Measurements from ENCODE around the gene CACNG7. TPM values are rescaled to one million over a fixed set of nuclear protein-coding genes. Genes with fewer than 3 reads are reported as not detected.

Gene CACNG7
- total and polyA plus RNA-seq, 10 of the 15 experiments (the other 5 are each of a cell fraction or from before 2014, with no cell fraction given), result not detected

DNA sequence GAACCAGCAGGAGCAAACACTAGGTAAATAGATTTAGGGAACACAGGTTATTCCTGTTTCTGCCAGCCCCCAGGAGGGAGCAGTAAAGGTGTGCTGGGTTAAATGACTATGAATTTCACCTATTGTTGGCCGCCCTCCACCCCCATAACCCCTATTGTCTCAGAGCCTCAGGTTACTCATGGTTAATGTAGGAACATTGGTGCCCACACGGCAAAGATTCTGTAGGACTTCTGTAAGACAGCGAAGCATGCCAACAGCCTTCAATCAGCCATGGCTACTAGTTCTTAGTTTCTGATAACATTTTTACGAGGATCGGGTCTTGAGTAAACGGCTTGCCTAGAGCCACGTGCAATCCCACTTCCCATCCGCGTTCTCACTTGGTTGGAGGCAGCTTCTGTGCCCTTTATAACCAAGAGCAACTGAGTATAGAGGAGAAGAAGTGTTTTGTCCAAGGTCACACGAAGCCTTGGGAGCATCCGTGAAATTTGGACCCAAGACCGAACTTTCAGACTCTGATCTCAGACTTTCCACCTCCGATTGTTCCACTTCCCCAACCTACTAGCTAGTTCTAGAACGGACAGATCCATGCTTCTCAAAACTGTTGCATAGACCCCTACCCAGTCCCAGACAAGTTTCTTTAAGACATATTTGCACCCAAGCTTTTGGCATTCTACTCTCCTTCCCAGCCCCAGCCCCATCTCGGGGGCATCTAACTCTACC lies 48.5 kb downstream of the CACNG7 start:
- in situ Hi-C loops (cut with MboI) (no loop called here), intact Hi-C loops (cut with micrococcal nuclease; ENCODE audit: unreplicated experiment) (no loop called here)
- Histone ChIP-seq H3K36me3 (ENCODE audit: control insufficient read depth in 2 of 2, insufficient read depth in 2 of 2, low read length in 1 of 2) (no peaks in the 10 kb centered on the region), H3K4me3 (no peak overlapping the region), H3K9ac (ENCODE audit: control insufficient read depth, insufficient read depth, low read length) (no peak overlapping the region), H3K9me3 (replicated peaks; ENCODE audit: control insufficient read depth, insufficient read depth, low read length) (no peaks in the 10 kb centered on the region), H2AFZ (ENCODE audit: control insufficient read depth, low read depth, low read length) (no peak overlapping the region), H3K27ac (ENCODE audit: control insufficient read depth, insufficient read depth) (no peak overlapping the region), H3K27me3 (replicated peaks in 1 of 2; ENCODE audit: control insufficient read depth in 2 of 2, insufficient read depth in 2 of 2, low read length in 1 of 2) (no peaks in the 10 kb centered on the region), H3K4me1 (ENCODE audit: control insufficient read depth, insufficient read depth, low read length) (no peaks in the 10 kb centered on the region), H3K4me2 (ENCODE audit: control insufficient read depth, insufficient read depth) (no peak overlapping the region), H4K20me1 (ENCODE audit: control insufficient read depth, insufficient read depth) (no peaks in the 10 kb centered on the region), H3K79me2 (ENCODE audit: control insufficient read depth, insufficient read depth, low read length) (no peaks in the 10 kb centered on the region)
- ChIA-PET CTCF (no interaction called here), POLR2A (no interaction called here), RAD21 (ENCODE audit: unreplicated experiment) (no interaction called here), SMC1A (ENCODE audit: uncharacterized antibody, unreplicated experiment) (no interaction called here)
- no TSS peak for BruUV-seq (replicated peaks)
- DNase-seq (ENCODE audit: low read depth, low spot score) (no peak), FAIRE-seq (no peak), ATAC-seq (no peak)
- WGBS (ENCODE audit: insufficient coverage, insufficient replicate concordance, low lambda C conversion rate, missing lambda C conversion rate), result 11% methylated on average over 14 of the region's 15 CpGs
- TF ChIP-seq FOXK2 (IDR thresholded peaks at IDR 0.05) (no peak), NFYB (IDR thresholded peaks at IDR 0.05; ENCODE audit: insufficient read depth, low read depth, low read length) (no peak), BACH1 (IDR thresholded peaks at IDR 0.05; ENCODE audit: borderline replicate concordance) (no peak), MEF2A (IDR thresholded peaks at IDR 0.05; ENCODE audit: insufficient read depth, low read depth, low read length) (no peak), BMI1 (IDR thresholded peaks at IDR 0.05; ENCODE audit: borderline replicate concordance) (no peak), ZBED1 (IDR thresholded peaks at IDR 0.05; ENCODE audit: borderline replicate concordance) (no peak), ELK1 (IDR thresholded peaks at IDR 0.05; ENCODE audit: low read depth, low read length) (no peak), CBX3 (IDR thresholded peaks at IDR 0.05; ENCODE audit: borderline replicate concordance, low read depth) (no peak), TBL1XR1 (IDR thresholded peaks at IDR 0.05; ENCODE audit: low read depth, low read length) (no peak), ZNF622 (IDR thresholded peaks at IDR 0.05) (no peak), MTA3 (IDR thresholded peaks at IDR 0.05; ENCODE audit: borderline replicate concordance, low read length) (no peak), MTA2 (IDR thresholded peaks at IDR 0.05; ENCODE audit: low read depth) (no peak), TARDBP (IDR thresholded peaks at IDR 0.05; ENCODE audit: borderline replicate concordance) (no peak), RAD21 (IDR thresholded peaks at IDR 0.05; ENCODE audit: insufficient read depth, low read depth, low read length) (no peak)
- TF ChIP-seq, protein P1, sequence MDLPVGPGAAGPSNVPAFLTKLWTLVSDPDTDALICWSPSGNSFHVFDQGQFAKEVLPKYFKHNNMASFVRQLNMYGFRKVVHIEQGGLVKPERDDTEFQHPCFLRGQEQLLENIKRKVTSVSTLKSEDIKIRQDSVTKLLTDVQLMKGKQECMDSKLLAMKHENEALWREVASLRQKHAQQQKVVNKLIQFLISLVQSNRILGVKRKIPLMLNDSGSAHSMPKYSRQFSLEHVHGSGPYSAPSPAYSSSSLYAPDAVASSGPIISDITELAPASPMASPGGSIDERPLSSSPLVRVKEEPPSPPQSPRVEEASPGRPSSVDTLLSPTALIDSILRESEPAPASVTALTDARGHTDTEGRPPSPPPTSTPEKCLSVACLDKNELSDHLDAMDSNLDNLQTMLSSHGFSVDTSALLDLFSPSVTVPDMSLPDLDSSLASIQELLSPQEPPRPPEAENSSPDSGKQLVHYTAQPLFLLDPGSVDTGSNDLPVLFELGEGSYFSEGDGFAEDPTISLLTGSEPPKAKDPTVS (IDR thresholded peaks at IDR 0.05; ENCODE audit: low read depth, low read length), result no peak
- TF ChIP-seq, protein P2, sequence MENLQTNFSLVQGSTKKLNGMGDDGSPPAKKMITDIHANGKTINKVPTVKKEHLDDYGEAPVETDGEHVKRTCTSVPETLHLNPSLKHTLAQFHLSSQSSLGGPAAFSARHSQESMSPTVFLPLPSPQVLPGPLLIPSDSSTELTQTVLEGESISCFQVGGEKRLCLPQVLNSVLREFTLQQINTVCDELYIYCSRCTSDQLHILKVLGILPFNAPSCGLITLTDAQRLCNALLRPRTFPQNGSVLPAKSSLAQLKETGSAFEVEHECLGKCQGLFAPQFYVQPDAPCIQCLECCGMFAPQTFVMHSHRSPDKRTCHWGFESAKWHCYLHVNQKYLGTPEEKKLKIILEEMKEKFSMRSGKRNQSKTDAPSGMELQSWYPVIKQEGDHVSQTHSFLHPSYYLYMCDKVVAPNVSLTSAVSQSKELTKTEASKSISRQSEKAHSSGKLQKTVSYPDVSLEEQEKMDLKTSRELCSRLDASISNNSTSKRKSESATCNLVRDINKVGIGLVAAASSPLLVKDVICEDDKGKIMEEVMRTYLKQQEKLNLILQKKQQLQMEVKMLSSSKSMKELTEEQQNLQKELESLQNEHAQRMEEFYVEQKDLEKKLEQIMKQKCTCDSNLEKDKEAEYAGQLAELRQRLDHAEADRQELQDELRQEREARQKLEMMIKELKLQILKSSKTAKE (IDR thresholded peaks at IDR 0.05; ENCODE audit: low read depth, poor library complexity, severe bottlenecking), result no peak
- TF ChIP-seq, protein P3, sequence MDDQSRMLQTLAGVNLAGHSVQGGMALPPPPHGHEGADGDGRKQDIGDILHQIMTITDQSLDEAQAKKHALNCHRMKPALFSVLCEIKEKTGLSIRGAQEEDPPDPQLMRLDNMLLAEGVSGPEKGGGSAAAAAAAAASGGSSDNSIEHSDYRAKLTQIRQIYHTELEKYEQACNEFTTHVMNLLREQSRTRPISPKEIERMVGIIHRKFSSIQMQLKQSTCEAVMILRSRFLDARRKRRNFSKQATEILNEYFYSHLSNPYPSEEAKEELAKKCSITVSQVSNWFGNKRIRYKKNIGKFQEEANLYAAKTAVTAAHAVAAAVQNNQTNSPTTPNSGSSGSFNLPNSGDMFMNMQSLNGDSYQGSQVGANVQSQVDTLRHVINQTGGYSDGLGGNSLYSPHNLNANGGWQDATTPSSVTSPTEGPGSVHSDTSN (IDR thresholded peaks at IDR 0.05; ENCODE audit: insufficient replicate concordance, low read depth, low read length), result no peak

Data from GM12878 (cell line).